ENCODE results near the gene SMARCC2. TPM values are rescaled to one million over a fixed set of nuclear protein-coding genes. Genes with fewer than 3 reads are reported as not detected.

SMARCC2 gene
- total and polyA plus RNA-seq, 2 of the 13 experiments (the other 11 are each of a cell fraction or from before 2014, with no cell fraction given): 21.3 to 24.1 TPM

GRCh38 chr12:56224102-56224701 is 34.9 kb upstream of the SMARCC2 start, which contains the start of gene NABP2 (continued):
- TF ChIP-seq ZNF704 (CRISPR knock-in tag; IDR thresholded peaks at IDR 0.05; ENCODE audit: borderline replicate concordance): no peak
- TF ChIP-seq, protein P1, sequence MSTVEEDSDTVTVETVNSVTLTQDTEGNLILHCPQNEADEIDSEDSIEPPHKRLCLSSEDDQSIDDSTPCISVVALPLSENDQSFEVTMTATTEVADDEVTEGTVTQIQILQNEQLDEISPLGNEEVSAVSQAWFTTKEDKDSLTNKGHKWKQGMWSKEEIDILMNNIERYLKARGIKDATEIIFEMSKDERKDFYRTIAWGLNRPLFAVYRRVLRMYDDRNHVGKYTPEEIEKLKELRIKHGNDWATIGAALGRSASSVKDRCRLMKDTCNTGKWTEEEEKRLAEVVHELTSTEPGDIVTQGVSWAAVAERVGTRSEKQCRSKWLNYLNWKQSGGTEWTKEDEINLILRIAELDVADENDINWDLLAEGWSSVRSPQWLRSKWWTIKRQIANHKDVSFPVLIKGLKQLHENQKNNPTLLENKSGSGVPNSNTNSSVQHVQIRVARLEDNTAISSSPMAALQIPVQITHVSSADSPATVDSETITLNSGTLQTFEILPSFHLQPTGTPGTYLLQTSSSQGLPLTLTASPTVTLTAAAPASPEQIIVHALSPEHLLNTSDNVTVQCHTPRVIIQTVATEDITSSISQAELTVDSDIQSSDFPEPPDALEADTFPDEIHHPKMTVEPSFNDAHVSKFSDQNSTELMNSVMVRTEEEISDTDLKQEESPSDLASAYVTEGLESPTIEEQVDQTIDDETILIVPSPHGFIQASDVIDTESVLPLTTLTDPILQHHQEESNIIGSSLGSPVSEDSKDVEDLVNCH (CRISPR knock-in tag; IDR thresholded peaks at IDR 0.05): no peak
- TF ChIP-seq ZNF496 (CRISPR knock-in tag; IDR thresholded peaks at IDR 0.05; ENCODE audit: insufficient replicate concordance): no peak
- no peak for TF ChIP-seq FIP1L1 (IDR thresholded peaks at IDR 0.05; ENCODE audit: borderline replicate concordance, insufficient read depth, low read depth, low read length)
- 0 out of 2 replicates have a peak, but pooled peaks have one; percentile 59 for TF ChIP-seq RBAK (CRISPR knock-in tag; IDR thresholded peaks at IDR 0.05)
- peak; percentile 82 for TF ChIP-seq RFX5 (IDR thresholded peaks at IDR 0.05; ENCODE audit: low read depth, low read length)
- peak; percentile 88 for TF ChIP-seq YEATS2 (CRISPR knock-in tag; IDR thresholded peaks at IDR 0.05; ENCODE audit: borderline replicate concordance)
- TF ChIP-seq, protein P2, sequence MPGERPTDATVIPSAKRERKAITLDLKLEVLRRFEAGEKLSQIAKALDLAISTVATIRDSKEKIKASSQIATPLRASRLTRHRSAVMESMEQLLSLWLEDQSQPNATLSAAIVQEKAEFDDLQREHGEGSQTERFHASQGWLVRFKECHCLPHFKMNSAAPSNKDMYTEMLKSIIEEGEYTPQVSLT (CRISPR knock-in tag; IDR thresholded peaks at IDR 0.05; ENCODE audit: borderline replicate concordance, low read depth): no peak; the same call in 1 of the 2 replicates
- TF ChIP-seq ZMYM2 (CRISPR knock-in tag; IDR thresholded peaks at IDR 0.05): 0 out of 2 replicates have a peak, but pooled peaks have one; percentile 44
- TF ChIP-seq MIER3 (CRISPR knock-in tag; IDR thresholded peaks at IDR 0.05; ENCODE audit: borderline replicate concordance): peak; percentile 35; the same call in 1 of the 2 replicates
- peak; percentile 86 for TF ChIP-seq GATAD1 (CRISPR knock-in tag; IDR thresholded peaks at IDR 0.05)
- TF ChIP-seq ZNF354B (CRISPR knock-in tag; IDR thresholded peaks at IDR 0.05): no peak
- peak; percentile 53; the same call in 1 of the 2 replicates for TF ChIP-seq ZFX (CRISPR knock-in tag; IDR thresholded peaks at IDR 0.05; ENCODE audit: low read depth)
- no peak for TF ChIP-seq ZNF446 (CRISPR knock-in tag; IDR thresholded peaks at IDR 0.05)
- peak; percentile 91 for TF ChIP-seq ZNF205 (CRISPR knock-in tag; IDR thresholded peaks at IDR 0.05)
- no peak for TF ChIP-seq LCORL (IDR thresholded peaks at IDR 0.05)
- TF ChIP-seq LCORL (CRISPR knock-in tag; IDR thresholded peaks at IDR 0.05): peak; percentile 77
- peak; percentile 78; the same call in 1 of the 2 replicates for TF ChIP-seq ATF1 (CRISPR knock-in tag; IDR thresholded peaks at IDR 0.05)
- TF ChIP-seq ZNF317 (CRISPR knock-in tag; IDR thresholded peaks at IDR 0.05): no peak
- TF ChIP-seq ZNF20 (CRISPR knock-in tag; IDR thresholded peaks at IDR 0.05): no peak
- TF ChIP-seq FLYWCH1 (CRISPR knock-in tag; IDR thresholded peaks at IDR 0.05): no peak
- peak; percentile 46 for TF ChIP-seq SMC3 (IDR thresholded peaks at IDR 0.05; ENCODE audit: low read length)
- peak; percentile 94 for TF ChIP-seq TFDP1 (CRISPR knock-in tag; IDR thresholded peaks at IDR 0.05; ENCODE audit: borderline replicate concordance)
- TF ChIP-seq KDM3A (CRISPR knock-in tag; IDR thresholded peaks at IDR 0.05; ENCODE audit: low read depth): peak; percentile 61; the same call in 1 of the 2 replicates
- TF ChIP-seq THAP11 (CRISPR knock-in tag; IDR thresholded peaks at IDR 0.05): peak; percentile 88
- peak; percentile 54 for TF ChIP-seq FOXK1 (CRISPR knock-in tag; IDR thresholded peaks at IDR 0.05; ENCODE audit: borderline replicate concordance, low read depth)
- TF ChIP-seq KLF13 (CRISPR knock-in tag; IDR thresholded peaks at IDR 0.05): no peak
